NT2/D1 (cell line): Measurements from ENCODE around the gene SH3RF1.

Experiments used
- DNase-seq: peaks from one replicate; pipeline ENCODE4 v3.0.0-alpha.2; 2011; ENCODE audit warnings: low read depth, low spot score
- H3K27me3 ChIP-seq: 2 replicates; pipeline ENCODE4 v1.6.0; 2011; ENCODE audit warnings: mild to moderate bottlenecking; ENCODE audit not compliant: insufficient read length, insufficient read depth
- H3K36me3 ChIP-seq: 2 replicates; pipeline ENCODE4 v1.6.1; 2011; ENCODE audit warnings: mild to moderate bottlenecking, low read length, mixed read lengths; ENCODE audit not compliant: insufficient read depth, insufficient read length
- H3K4me1 ChIP-seq: 2 replicates; pipeline ENCODE4 v1.5.1; 2011; ENCODE audit not compliant: insufficient read depth, insufficient read length
- H3K4me3 ChIP-seq: 2 replicates; pipeline ENCODE4 v1.5.1; 2011; ENCODE audit warnings: low read depth; ENCODE audit not compliant: insufficient read length
- H3K9ac ChIP-seq: 2 replicates; pipeline ENCODE4 v1.6.0; 2011; ENCODE audit warnings: low read depth; ENCODE audit not compliant: insufficient read length
- H3K9me3 ChIP-seq: 2 replicates; pipeline ENCODE4 v1.5.1; 2011; ENCODE audit warnings: mild to moderate bottlenecking, low read length; ENCODE audit not compliant: insufficient read depth
- SUZ12 ChIP-seq: IDR thresholded peaks from 2 replicates; pipeline ENCODE4 v1.6.1; 2011; ENCODE audit not compliant: insufficient read length, insufficient read depth; ENCODE audit errors: extremely low read depth
- YY1 ChIP-seq: IDR thresholded peaks from 2 replicates; pipeline ENCODE4 v1.6.1; 2011; ENCODE audit not compliant: insufficient read length, insufficient read depth
- ZNF274 ChIP-seq: IDR thresholded peaks from 2 replicates; pipeline ENCODE4 v1.6.1; 2011; ENCODE audit warnings: mild to moderate bottlenecking, low read depth, low read length

SH3RF1 gene

GRCh38 chr4:169254546-169254983 is 16.2 kb downstream of the SH3RF1 start:
- H3K4me1 ChIP-seq: no peaks in the 10 kb centered on the region
- H3K9me3 ChIP-seq: no peaks in the 10 kb centered on the region
- no peak for DNase-seq
- H3K27me3 ChIP-seq: no peaks in the 10 kb centered on the region
- H3K36me3 ChIP-seq: no peaks in the 10 kb centered on the region
- TF ChIP-seq SUZ12: no peak
- no peak for TF ChIP-seq ZNF274
- TF ChIP-seq YY1: no peak
- no peak overlapping the region for H3K9ac ChIP-seq
- no peak overlapping the region for H3K4me3 ChIP-seq

- no peaks in the 10 kb centered on the region for H3K9me3 ChIP-seq
- H3K4me1 ChIP-seq: no peaks in the 10 kb centered on the region
- H3K36me3 ChIP-seq: no peaks in the 10 kb centered on the region
- TF ChIP-seq ZNF274 (no peak), YY1 (no peak), SUZ12 (no peak)
- H3K27me3 ChIP-seq: no peaks in the 10 kb centered on the region
- no peak for DNase-seq
- no peak overlapping the region for H3K9ac ChIP-seq
- no peak overlapping the region for H3K4me3 ChIP-seq
Observed at GRCh38 chr4:169253904-169254303, 16.9 kb downstream of the SH3RF1 start.

- no peaks in the 10 kb centered on the region for H3K4me1 ChIP-seq
- DNase-seq: no peak
- H3K27me3 ChIP-seq: no peaks in the 10 kb centered on the region
- H3K9me3 ChIP-seq: no peaks in the 10 kb centered on the region
- H3K9ac ChIP-seq: no peak overlapping the region
- no peaks in the 10 kb centered on the region for H3K36me3 ChIP-seq
- no peak for TF ChIP-seq SUZ12
- TF ChIP-seq ZNF274: no peak
- TF ChIP-seq YY1: no peak
- H3K4me3 ChIP-seq: no peak overlapping the region
Observed at GRCh38 chr4:169253113-169253671, 17.6 kb downstream of the SH3RF1 start.

- Histone ChIP-seq H3K9ac (no peak overlapping the region), H3K4me1 (no peaks in the 10 kb centered on the region), H3K4me3 (no peak overlapping the region), H3K9me3 (no peaks in the 10 kb centered on the region), H3K27me3 (no peaks in the 10 kb centered on the region), H3K36me3 (no peaks in the 10 kb centered on the region)
- no peak for DNase-seq
- no peak for TF ChIP-seq ZNF274
- TF ChIP-seq SUZ12: no peak
- no peak for TF ChIP-seq YY1
Observed at GRCh38 chr4:169252339-169253112, 18.2 kb downstream of the SH3RF1 start.

GRCh38 chr4:169251291-169252235 is 19.2 kb downstream of the SH3RF1 start:
- Histone ChIP-seq H3K4me3 (no peak overlapping the region), H3K9ac (no peak overlapping the region), H3K9me3 (no peaks in the 10 kb centered on the region), H3K4me1 (no peaks in the 10 kb centered on the region), H3K27me3 (no peaks in the 10 kb centered on the region), H3K36me3 (no peaks in the 10 kb centered on the region)
- no peak for TF ChIP-seq ZNF274
- DNase-seq: no peak

GRCh38 chr4:169250796-169251195 is 20.0 kb downstream of the SH3RF1 start:
- H3K27me3 ChIP-seq: no peaks in the 10 kb centered on the region
- H3K9ac ChIP-seq: no peak overlapping the region
- no peaks in the 10 kb centered on the region for H3K36me3 ChIP-seq
- TF ChIP-seq ZNF274: no peak
- TF ChIP-seq YY1: no peak
- no peak for TF ChIP-seq SUZ12
- no peaks in the 10 kb centered on the region for H3K9me3 ChIP-seq
- H3K4me1 ChIP-seq: no peaks in the 10 kb centered on the region
- no peak for DNase-seq
- H3K4me3 ChIP-seq: no peak overlapping the region

- Histone ChIP-seq H3K9me3 (no peaks in the 10 kb centered on the region), H3K4me1 (no peaks in the 10 kb centered on the region), H3K9ac (no peak overlapping the region), H3K27me3 (no peaks in the 10 kb centered on the region), H3K4me3 (no peak overlapping the region), H3K36me3 (no peaks in the 10 kb centered on the region)
- DNase-seq: no peak
- TF ChIP-seq YY1 (no peak), ZNF274 (no peak), SUZ12 (no peak)
Observed at GRCh38 chr4:169249999-169250398, 20.8 kb downstream of the SH3RF1 start.
